22Rv1 (cell line): Measurements from ENCODE around the gene OR5H2.

ENCODE experiments used
- H3K27ac ChIP-seq: fragments of 450-650 bp; 2 replicates; pipeline ENCODE4 v1.5.1; 2017
- ZFX ChIP-seq: fragments of 450-650 bp; IDR thresholded peaks from 2 replicates; pipeline ENCODE4 v1.6.1; 2017; ENCODE audit warnings: antibody characterized with exemption, borderline replicate concordance
- TF ChIP-seq, protein P1 (sequence below): fragments of 450-650 bp; IDR thresholded peaks from 2 replicates; pipeline ENCODE4 v1.5.1; 2017; ENCODE audit warnings: mild to moderate bottlenecking

OR5H2 gene

DNA sequence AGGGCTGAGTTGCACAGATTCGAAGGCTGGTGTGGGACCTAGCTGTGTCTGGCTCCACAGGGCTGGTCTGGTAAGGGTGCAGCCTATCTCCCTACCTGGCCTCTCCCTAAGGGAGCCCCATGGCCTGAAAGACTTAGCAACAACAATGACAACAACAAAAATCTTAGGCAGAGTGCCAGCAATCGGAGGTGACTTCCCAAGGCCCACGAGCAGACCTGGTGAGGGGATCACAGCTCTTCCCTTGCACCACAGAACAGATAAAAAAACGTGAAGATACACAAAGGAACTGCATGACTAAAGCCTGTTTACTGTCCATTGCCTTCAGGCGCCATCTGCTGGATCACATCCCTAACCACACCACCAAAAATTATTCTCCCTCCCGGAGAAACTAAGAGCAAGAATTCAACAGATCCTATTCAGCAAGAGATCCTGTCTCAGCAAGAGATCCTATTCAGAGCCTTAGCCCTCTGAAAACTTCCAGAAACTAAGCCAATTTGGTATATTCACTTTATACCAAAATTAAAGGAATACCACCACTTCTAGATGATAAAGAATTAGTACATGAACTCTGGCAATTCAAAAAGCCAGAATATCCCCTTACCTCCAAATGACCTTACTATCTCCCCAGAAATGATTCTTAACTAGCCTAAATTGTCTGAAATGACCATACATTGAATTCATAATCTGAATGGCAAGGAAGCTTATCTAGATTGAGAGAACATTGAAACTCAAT is 47.3 kb downstream of the OR5H2 start:
- no peak overlapping the region for H3K27ac ChIP-seq
- TF ChIP-seq ZFX = no peak
- TF ChIP-seq, protein P1, sequence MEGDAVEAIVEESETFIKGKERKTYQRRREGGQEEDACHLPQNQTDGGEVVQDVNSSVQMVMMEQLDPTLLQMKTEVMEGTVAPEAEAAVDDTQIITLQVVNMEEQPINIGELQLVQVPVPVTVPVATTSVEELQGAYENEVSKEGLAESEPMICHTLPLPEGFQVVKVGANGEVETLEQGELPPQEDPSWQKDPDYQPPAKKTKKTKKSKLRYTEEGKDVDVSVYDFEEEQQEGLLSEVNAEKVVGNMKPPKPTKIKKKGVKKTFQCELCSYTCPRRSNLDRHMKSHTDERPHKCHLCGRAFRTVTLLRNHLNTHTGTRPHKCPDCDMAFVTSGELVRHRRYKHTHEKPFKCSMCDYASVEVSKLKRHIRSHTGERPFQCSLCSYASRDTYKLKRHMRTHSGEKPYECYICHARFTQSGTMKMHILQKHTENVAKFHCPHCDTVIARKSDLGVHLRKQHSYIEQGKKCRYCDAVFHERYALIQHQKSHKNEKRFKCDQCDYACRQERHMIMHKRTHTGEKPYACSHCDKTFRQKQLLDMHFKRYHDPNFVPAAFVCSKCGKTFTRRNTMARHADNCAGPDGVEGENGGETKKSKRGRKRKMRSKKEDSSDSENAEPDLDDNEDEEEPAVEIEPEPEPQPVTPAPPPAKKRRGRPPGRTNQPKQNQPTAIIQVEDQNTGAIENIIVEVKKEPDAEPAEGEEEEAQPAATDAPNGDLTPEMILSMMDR = peak; percentile 87

DNA sequence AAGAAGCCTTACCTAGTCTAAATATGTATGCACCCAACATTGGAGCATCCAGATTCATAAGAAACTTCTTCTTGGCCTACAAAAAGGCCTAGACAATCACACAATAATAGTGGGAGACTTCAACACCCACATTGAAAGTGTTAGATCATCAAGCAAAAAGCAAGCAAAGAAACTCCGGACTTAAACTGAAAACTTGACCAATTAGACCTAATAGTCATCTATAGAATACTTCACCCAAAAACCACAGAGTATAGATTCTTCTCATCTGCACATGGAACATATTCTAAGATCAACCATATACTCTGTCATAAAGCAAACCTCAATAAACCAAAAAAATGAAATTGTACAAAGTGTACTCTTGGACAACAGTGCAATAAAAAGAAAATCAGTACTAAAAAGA is 49.0 kb downstream of the OR5H2 start:
- no peak overlapping the region for H3K27ac ChIP-seq
- TF ChIP-seq ZFX = no peak
- TF ChIP-seq, protein P1 = no peak
